Lower leg skin (tissue), 4 donors: ENCODE results near the gene PDCD1. TPM values are rescaled to one million over a fixed set of nuclear protein-coding genes. Genes with fewer than 3 reads are reported as not detected.
"Not testable (repeated sequence)": the region's sequence is repeated elsewhere in the genome, so short reads cannot be mapped to it uniquely, and the experiment has no call there.

Source experiments
- DNase-seq, 2 donors: peaks; one replicate each; pipeline ENCODE4 v3.0.0-alpha.2; 2019; ENCODE audit warnings: low spot score in 2 of 2
- H3K4me3 ChIP-seq: fragments of 200-600 bp; sonication (generic); 2 replicates; pipeline ENCODE4 v1.5.1; 2017; ENCODE audit warnings: mild to moderate bottlenecking, low read depth; ENCODE audit not compliant: poor library complexity, severe bottlenecking
- POLR2A ChIP-seq, 2 donors: fragments of 450-650 bp; IDR thresholded peaks; one replicate each; pipeline ENCODE4 v1.6.1; 2016 to 2017; ENCODE audit warnings: antibody characterized with exemption in 2 of 2, mild to moderate bottlenecking in 1 of 2, moderate library complexity in 1 of 2
- WGBS, 2 donors: methylation state at CpG; one replicate each; pipeline ENCODE4 v1.1.5; 2018; 5-methylcytosine and 5-hydroxymethylcytosine counted together
- intact Hi-C: fragments of 100-400 bp; cut with DNase I; formaldehyde crosslinking; loops from one replicate; pipeline ENCODE4 v1.15.0; 2023; ENCODE audit warnings: low total_unique reads
- total RNA-seq, 4 donors: library from RNA; depleted of rRNA; stranded (reverse); fragments of >200 nt; gene quantifications; one replicate each; pipeline ENCODE4 v1.1.0, GENCODE V29; 2016
- TF ChIP-seq, protein P1 (sequence below), 3 donors: fragments of 450-650 bp; IDR thresholded peaks; one replicate each; pipeline ENCODE4 v1.5.1; 2016; ENCODE audit warnings: antibody characterized with exemption in 3 of 3, mild to moderate bottlenecking in 3 of 3, moderate library complexity in 2 of 3

Gene PDCD1
- total RNA-seq, 4 donors from 2014 or later: 0.42 to 1.3 (median 0.86) TPM; not detected in 1

DNA sequence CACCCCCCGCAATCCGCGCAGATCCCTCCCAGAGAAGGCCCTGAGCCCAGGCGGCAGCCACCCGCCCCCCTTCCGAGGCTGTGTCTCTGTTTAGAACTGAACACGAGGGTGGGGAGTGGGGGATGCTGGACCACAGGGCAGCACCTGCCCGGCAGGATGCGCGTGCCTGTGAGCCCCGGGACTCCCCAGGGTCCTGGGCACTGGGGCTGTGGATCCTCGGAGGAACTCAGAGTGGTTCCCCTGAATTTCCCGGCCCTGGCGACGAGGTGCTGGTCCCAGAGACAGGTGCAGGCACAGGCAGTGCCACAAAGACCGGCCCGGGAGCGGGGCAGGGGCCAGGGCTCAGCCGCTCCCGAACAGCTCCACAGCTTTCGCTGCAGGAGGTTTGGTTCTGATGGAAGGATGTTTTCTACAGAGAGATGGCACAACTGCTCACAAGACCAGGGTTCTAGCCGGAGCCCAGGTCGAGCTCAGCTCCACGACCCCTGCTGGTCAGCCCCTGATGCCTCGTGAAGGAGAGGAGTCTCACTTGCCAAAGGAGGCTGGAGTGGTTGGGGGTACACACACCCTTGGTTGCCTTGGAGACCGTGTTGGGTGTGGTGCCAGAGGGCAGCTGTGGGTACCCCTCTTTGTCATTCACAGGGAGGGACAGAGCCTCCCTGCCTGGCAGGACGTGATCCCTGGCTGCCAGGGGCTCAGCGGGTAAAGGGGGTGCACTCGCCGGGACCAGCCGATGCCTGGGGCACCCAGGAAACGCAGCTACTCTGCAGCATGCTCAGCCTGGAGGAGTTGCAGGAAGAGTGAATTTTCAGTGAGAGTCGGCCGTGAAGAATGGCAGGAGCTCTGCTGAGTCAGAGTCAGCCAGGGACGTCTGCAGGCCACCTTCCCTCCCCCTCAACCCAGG lies 54.1 kb downstream of the PDCD1 start:
- no peak overlapping the region for H3K4me3 ChIP-seq
- TF ChIP-seq, protein P1, sequence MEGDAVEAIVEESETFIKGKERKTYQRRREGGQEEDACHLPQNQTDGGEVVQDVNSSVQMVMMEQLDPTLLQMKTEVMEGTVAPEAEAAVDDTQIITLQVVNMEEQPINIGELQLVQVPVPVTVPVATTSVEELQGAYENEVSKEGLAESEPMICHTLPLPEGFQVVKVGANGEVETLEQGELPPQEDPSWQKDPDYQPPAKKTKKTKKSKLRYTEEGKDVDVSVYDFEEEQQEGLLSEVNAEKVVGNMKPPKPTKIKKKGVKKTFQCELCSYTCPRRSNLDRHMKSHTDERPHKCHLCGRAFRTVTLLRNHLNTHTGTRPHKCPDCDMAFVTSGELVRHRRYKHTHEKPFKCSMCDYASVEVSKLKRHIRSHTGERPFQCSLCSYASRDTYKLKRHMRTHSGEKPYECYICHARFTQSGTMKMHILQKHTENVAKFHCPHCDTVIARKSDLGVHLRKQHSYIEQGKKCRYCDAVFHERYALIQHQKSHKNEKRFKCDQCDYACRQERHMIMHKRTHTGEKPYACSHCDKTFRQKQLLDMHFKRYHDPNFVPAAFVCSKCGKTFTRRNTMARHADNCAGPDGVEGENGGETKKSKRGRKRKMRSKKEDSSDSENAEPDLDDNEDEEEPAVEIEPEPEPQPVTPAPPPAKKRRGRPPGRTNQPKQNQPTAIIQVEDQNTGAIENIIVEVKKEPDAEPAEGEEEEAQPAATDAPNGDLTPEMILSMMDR (IDR thresholded peaks at IDR 0.05): no peak
- no peak for TF ChIP-seq POLR2A (IDR thresholded peaks at IDR 0.05)
- intact Hi-C loops: no loop called here
- peak in 1 of 2 donors; percentile 83 for DNase-seq
- WGBS, 2 donors: 2 to 10% methylated on average over 12 to 33 of the region's 35 CpGs

GRCh38 chr2:241803387-241804325 lies 55.0 kb downstream of the PDCD1 start:
- H3K4me3 ChIP-seq: no peak overlapping the region
- 0 to 5% methylated on average over 27 to 71 of the region's 109 CpGs for WGBS, 2 donors
- intact Hi-C loops: no loop called here
- no peak for TF ChIP-seq POLR2A (IDR thresholded peaks at IDR 0.05)
- TF ChIP-seq, protein P1 (IDR thresholded peaks at IDR 0.05): no peak
- peak in 1 of 2 donors; percentile 86 for DNase-seq

DNA sequence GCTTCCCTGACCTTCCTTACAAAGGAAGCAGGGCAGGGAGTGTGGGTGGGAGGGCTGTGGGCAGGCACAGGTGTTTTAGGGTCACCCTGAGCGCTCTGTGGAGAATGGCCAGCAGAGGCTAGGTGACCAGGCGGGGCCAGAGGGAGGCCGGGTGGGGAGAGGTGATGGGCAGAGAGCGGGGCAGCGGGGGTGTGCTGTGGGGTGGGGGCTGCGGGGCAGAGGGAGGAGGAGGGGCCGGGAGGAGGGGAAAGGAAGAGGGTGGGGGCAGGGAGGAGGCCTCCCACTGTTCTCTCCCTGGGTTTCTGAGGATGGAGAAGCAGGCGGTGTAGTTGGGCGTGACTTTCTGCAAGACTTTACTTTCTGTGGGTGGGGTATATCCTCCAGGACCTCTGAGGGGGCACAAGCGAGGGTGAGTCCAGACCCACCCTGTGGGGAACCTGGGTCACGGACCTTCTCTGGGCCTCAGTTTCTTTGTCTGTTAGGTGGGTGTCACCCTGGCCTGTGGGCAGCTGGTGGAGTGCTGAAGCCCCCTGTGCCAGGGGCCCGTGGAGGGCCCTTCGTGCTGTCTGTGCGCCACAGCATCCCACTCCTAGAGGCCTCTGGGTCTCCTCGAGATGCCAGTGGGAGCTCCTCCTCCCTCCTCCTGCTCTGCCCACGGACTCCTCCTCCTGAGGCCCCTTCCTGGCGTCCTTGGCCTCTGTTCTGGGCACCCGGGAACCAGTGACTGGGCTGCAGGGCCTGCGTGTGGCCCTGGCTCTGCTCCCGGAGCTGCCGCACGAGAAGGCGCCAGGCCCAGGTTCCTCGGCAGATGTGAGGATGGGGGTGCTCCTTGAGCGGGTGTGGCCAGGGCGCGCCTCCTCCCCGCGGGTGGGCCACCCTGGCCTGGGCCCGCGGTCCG lies 56.0 kb downstream of the PDCD1 start:
- no peak for TF ChIP-seq POLR2A (IDR thresholded peaks at IDR 0.05)
- TF ChIP-seq, protein P1 (IDR thresholded peaks at IDR 0.05): no peak
- DNase-seq: peak in 1 of 2 donors; percentile 81
- intact Hi-C loops: no loop called here
- H3K4me3 ChIP-seq: no peak overlapping the region
- 42 to 73% methylated on average over 17 to 31 of the region's 32 CpGs for WGBS, 2 donors

GRCh38 chr2:241801611-241802420 lies 56.9 kb downstream of the PDCD1 start:
- intact Hi-C loops: no loop called here
- TF ChIP-seq, protein P1 (IDR thresholded peaks at IDR 0.05): no peak
- TF ChIP-seq POLR2A (IDR thresholded peaks at IDR 0.05): no peak
- WGBS, 2 donors: 76 to 82% methylated on average over 38 to 44 of the region's 44 CpGs
- DNase-seq: no peak
- no peak overlapping the region for H3K4me3 ChIP-seq

GRCh38 chr2:241800198-241800903 lies 58.3 kb downstream of the PDCD1 start:
- intact Hi-C loops: not testable (repeated sequence)

More at GRCh38 chr2:241800198-241800903, 58.3 kb downstream of the PDCD1 start:
- H3K4me3 ChIP-seq: not testable (repeated sequence)
- WGBS, 2 donors: 76 to 82% methylated on average over 35 of the region's 35 CpGs
- DNase-seq: peak in 1 of 2 donors; percentile 9
